ENCODE measurements around the gene CCDC106.

The CCDC106 gene

DNA sequence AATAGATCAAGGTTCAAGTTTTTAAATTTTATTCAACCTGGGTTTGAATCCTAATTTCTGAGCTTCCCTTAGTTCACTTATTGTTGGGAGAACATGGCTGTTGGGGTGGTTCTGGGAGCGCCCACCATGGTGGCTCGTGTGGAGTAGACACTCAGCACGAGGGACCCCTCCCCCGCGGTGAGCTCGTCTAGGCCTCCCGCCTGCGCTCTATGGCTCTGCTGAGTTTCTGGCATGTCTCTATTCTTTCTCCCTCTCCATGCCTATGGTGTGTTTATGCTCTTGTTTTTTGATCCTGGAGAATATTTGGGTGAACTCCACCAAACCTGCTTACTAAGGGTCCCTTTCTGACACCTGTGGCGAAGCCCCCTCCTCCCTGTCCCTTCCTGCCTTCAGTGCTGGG is 25.5 kb downstream of the CCDC106 start:
- no peak for DNase-seq (ENCODE audit: low read depth)
- H3K4me3 ChIP-seq (ENCODE audit: control insufficient read depth, low read depth, low read length) = no peak overlapping the region
- TF ChIP-seq, protein P1, sequence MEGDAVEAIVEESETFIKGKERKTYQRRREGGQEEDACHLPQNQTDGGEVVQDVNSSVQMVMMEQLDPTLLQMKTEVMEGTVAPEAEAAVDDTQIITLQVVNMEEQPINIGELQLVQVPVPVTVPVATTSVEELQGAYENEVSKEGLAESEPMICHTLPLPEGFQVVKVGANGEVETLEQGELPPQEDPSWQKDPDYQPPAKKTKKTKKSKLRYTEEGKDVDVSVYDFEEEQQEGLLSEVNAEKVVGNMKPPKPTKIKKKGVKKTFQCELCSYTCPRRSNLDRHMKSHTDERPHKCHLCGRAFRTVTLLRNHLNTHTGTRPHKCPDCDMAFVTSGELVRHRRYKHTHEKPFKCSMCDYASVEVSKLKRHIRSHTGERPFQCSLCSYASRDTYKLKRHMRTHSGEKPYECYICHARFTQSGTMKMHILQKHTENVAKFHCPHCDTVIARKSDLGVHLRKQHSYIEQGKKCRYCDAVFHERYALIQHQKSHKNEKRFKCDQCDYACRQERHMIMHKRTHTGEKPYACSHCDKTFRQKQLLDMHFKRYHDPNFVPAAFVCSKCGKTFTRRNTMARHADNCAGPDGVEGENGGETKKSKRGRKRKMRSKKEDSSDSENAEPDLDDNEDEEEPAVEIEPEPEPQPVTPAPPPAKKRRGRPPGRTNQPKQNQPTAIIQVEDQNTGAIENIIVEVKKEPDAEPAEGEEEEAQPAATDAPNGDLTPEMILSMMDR (conservative IDR thresholded peaks at IDR 0.05; ENCODE audit: control insufficient read depth, insufficient read depth, low read depth, low read length) = no peak

DNA sequence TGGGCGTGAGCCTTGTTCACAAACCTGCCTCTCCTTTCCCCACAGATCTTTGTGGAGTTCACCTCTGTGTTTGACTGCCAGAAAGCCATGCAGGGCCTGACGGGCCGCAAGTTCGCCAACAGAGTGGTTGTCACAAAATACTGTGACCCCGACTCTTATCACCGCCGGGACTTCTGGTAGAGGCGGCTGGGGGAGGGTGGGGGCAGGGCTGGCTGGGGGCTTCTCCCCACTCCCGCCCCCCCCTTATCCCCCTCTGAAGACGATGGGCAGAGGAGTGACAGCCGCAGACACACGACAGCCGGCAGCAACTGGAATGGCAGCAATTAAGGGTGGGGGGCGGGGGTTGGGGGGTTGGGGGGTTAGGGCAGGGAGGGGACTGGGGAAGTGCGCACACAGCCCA is 25.9 kb downstream of the CCDC106 start:
- TF ChIP-seq, protein P1 (conservative IDR thresholded peaks at IDR 0.05; ENCODE audit: control insufficient read depth, insufficient read depth, low read depth, low read length) = no peak
- no peak overlapping the region for H3K4me3 ChIP-seq (ENCODE audit: control insufficient read depth, low read depth, low read length)
- DNase-seq (ENCODE audit: low read depth) = no peak

DNA sequence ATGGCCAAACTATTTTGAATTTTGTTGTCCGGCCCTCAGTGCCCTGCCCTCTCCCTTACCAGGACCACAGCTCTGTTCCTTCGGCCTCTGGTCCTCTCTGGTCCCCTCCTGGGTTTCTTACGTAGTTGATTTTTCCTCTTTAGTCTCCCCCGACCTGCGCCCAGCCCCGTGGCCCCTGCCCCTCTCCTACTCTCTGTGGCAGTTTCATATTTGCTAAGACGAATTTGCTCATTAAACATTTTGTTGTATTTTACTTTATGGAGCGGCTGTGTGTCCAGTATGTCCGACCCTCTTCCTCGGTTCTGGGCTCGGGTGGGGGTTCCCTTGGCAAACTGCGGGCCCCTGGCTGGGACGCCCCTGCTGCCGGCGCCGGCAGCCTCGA is 26.4 kb downstream of the CCDC106 start:
- no peak for DNase-seq (ENCODE audit: low read depth)
- H3K4me3 ChIP-seq (ENCODE audit: control insufficient read depth, low read depth, low read length) = peak overlapping the region; percentile 41
- TF ChIP-seq, protein P1 (conservative IDR thresholded peaks at IDR 0.05; ENCODE audit: control insufficient read depth, insufficient read depth, low read depth, low read length) = no peak

DNA sequence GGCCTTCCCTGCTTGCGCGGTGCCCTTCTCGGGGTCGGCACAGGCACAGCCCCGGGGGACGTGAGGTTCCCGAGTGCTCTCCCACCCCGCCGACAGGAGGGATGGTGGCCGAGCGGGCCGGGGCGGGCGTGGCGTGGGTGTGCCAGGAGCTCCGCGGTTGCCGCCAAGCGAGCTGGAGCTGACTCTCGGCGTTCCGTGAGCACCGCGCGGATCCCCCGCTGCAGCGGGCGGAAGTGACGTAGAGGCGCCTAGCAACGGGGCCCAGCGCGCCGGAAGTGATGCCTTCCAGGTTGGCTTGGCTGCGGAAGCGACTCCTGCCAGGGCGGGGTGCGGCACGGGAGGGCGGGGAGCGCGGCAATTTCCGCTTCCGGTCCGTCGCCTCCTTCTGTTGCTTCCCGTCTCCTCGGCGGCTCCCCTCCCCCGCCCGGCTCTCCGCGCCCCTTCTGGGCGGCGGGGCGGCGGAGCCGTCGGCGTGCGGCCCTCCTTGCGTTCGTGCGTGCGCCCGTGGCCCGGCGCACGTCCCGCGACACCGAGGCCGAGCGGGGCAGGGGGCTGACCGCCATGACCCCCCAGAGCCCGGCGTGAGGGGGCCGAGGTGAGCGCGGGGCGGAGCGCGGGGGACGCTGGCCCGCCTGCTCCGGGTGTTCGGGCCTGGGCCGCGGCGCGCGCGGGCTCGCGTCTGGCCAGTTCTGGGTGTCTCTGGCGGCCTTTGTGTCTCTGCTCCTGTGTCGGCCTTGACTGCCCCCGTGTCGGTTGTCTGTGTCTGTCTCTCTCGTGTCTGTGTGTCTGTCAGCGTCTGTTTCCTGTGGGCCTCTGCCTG is 27.0 kb downstream of the CCDC106 start, which contains the start of gene EPN1:
EPN1 (plus strand) TSS at position 386 of the 820 bp plus-strand sequence. CDS start 3,402 bp downstream, outside the sequence.
- peak within 1 kb of the TSS; percentile 72 for H3K4me3 ChIP-seq (ENCODE audit: control insufficient read depth, low read depth, low read length)
- TF ChIP-seq, protein P1 (conservative IDR thresholded peaks at IDR 0.05; ENCODE audit: control insufficient read depth, insufficient read depth, low read depth, low read length) = no peak
- DNase-seq (ENCODE audit: low read depth) = peak; percentile 96

DNA sequence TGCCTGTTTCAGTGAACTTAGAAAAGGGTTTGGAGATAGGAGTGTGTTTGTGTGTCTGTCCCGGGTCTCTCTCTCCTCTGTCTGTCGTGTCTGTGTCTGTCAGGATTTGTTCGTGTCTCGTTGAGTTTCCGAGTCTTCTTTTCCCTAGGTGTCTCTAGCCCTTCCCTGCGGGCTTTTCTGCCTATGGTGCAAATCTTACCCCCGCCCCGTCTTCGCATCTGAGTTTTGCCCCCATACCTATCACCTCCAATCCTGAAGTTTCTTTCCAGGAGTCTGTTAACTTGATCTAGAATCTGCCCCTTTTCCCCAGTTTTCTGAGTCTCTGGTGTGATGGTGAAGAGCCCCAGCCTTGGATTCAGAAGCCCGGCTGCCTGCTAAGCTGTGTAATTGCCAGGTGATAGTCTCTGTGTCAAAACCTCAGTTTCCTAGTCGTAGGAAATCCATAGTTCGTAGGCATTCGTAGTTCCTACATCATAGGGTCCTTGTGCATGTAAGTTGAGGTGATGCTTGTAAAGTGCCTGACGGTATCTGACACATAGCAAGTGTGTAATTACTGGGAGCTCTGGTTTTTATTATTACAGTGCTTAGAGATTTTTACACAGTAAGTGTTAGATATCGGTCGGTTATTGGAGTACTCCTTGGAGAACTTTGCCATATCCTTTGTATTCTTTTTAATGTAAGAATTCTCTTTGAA is 27.8 kb downstream of the CCDC106 start:
- no peak for DNase-seq (ENCODE audit: low read depth)
- peak overlapping the region; percentile 72 for H3K4me3 ChIP-seq (ENCODE audit: control insufficient read depth, low read depth, low read length)
- TF ChIP-seq, protein P1 (conservative IDR thresholded peaks at IDR 0.05; ENCODE audit: control insufficient read depth, insufficient read depth, low read depth, low read length) = no peak

DNA sequence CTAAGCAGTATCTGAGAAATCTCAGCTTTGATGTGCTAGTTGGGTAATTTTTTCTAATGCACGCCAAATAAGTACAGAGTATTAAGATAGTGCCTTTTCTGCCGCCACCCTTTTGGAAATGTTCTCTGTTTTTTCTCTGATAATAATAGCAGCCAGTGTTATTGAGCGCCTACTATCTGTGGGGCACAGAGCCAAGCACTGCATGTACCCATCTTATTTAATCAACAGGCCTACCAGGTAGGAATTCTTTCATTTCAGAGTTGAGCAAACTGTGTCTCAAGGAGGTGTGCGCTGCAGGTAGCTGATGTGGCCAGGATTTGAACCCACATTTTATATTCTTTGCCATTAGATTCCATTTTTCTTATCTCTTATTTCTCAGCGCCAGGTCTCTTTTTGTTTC is 28.4 kb downstream of the CCDC106 start:
- H3K4me3 ChIP-seq (ENCODE audit: control insufficient read depth, low read depth, low read length) = peak overlapping the region; percentile 72
- DNase-seq (ENCODE audit: low read depth) = peak; percentile 37
- TF ChIP-seq, protein P1 (conservative IDR thresholded peaks at IDR 0.05; ENCODE audit: control insufficient read depth, insufficient read depth, low read depth, low read length) = peak; percentile 30
